ENCODE measurements around the gene MYLIP.
A peak's percentile ranks its signal among the peaks of the same experiment; 100 is the strongest.

Gene MYLIP

GRCh38 chr6:16146527-16146955 lies 17.7 kb downstream of the MYLIP start:
- H3K4me3 ChIP-seq (ENCODE audit: low read length): no peak overlapping the region
- no peak for TF ChIP-seq CTCF (IDR thresholded peaks at IDR 0.05; ENCODE audit: insufficient read depth, low read depth, low read length, missing control alignments)
- DNase-seq (ENCODE audit: low read depth): no peak

GRCh38 chr6:16148498-16148897 lies 19.6 kb downstream of the MYLIP start:
- no peak overlapping the region for H3K4me3 ChIP-seq (ENCODE audit: low read length)
- TF ChIP-seq CTCF (IDR thresholded peaks at IDR 0.05; ENCODE audit: insufficient read depth, low read depth, low read length, missing control alignments): no peak

GRCh38 chr6:16149305-16149704 lies 20.4 kb downstream of the MYLIP start:
- no peak overlapping the region for H3K4me3 ChIP-seq (ENCODE audit: low read length)
- no peak for DNase-seq (ENCODE audit: low read depth)
- TF ChIP-seq CTCF (IDR thresholded peaks at IDR 0.05; ENCODE audit: insufficient read depth, low read depth, low read length, missing control alignments): no peak

More at GRCh38 chr6:16148498-16148897, 19.6 kb downstream of the MYLIP start:
- DNase-seq (ENCODE audit: low read depth): no peak

DNA sequence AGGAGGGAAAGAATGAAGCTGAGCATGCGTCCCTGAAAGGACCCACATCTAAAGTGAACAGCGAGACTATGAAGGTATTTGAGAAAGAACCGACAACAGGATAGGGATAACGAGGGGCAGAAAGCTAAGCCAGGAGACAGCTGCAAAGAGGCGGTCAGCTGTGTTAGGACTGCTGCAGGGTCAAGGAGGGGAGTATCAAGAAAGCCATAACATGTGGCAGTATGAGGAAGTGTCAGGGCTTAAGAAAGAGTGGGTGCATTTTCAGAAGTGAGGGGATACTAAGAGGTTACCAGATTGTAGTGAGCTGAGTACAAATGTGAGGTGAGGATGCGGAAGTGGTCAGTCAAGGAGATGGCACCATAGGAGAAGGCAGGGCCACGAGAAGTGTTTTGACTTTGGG lies 21.2 kb downstream of the MYLIP start:
- DNase-seq (ENCODE audit: low read depth): no peak
- no peak for TF ChIP-seq CTCF (IDR thresholded peaks at IDR 0.05; ENCODE audit: insufficient read depth, low read depth, low read length, missing control alignments)
- H3K4me3 ChIP-seq (ENCODE audit: low read length): no peak overlapping the region

- no peak for TF ChIP-seq CTCF (IDR thresholded peaks at IDR 0.05; ENCODE audit: insufficient read depth, low read depth, low read length, missing control alignments)
- no peak for DNase-seq (ENCODE audit: low read depth)
- H3K4me3 ChIP-seq (ENCODE audit: low read length): no peak overlapping the region
These were observed 24.4 kb downstream of the MYLIP start for GRCh38 chr6:16153211-16153820.

DNA sequence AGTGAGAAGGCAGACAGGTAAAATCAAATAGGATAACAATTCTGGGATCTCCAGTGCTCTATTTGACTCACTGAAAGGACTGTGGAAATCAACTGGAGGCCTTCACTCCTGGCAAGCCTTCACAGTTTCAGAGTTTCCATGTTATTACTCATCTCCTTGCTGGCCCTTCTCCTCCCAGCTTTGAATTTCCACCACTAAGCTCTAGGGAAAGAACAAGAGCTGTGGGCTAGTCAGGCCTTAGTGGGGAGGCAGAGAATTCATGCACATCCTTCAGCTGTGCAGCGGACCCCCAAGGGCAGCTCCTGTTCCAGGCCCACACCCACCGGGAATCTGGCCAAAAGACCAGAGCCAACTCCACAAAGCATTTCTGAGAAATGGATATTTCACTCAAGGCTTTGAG lies 26.0 kb downstream of the MYLIP start:
- H3K4me3 ChIP-seq (ENCODE audit: low read length): no peak overlapping the region
- no peak for TF ChIP-seq CTCF (IDR thresholded peaks at IDR 0.05; ENCODE audit: insufficient read depth, low read depth, low read length, missing control alignments)
- DNase-seq (ENCODE audit: low read depth): peak; percentile 67

DNA sequence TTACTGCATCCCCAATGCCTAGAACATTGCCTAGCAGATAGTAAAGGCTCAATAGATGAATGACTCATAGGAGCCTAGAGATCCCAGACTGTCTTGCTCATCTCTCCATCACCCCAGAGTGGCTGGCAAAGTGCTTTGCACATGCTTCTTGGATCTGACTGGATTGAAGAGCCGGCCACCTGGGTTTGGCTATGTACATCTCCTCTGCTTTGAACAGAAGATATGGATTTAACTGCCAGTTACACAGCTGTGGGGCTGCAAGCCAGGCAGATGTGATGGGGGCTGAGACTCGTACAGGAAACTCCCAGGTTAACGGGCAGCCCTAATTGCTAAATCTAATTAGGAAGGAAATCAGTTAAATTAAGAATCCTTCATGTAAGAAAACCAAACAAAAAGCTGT lies 28.6 kb downstream of the MYLIP start:
- H3K4me3 ChIP-seq (ENCODE audit: low read length): no peak overlapping the region
- no peak for DNase-seq (ENCODE audit: low read depth)
- TF ChIP-seq CTCF (IDR thresholded peaks at IDR 0.05; ENCODE audit: insufficient read depth, low read depth, low read length, missing control alignments): no peak
